OCI-LY7 (cell line): ENCODE data around the gene COL24A1. TPM values are rescaled to one million over a fixed set of nuclear protein-coding genes. Genes with fewer than 3 reads are reported as not detected.
A peak's percentile ranks its signal among the peaks of the same experiment; 100 is the strongest.

Source experiments
- BruUV-seq: library from RNA; stranded (reverse); fragments of 400-500 nt; replicated peaks from 2 replicates; lab custom pipeline; 2021; lab: Mats Ljungman, UMichigan
- CTCF ChIA-PET: fragments of 300-600 bp; sonication (Branson Sonifier 250); formaldehyde crosslinking; loops from one replicate; lab custom pipeline; 2022; ENCODE audit warnings: antibody characterized with exemption; ENCODE audit not compliant: unreplicated experiment; lab: Charles Lee
- POLR2A ChIA-PET: fragments of 300-600 bp; sonication (Branson Sonifier 250); formaldehyde crosslinking; loops from one replicate; lab custom pipeline; 2022; ENCODE audit warnings: antibody characterized with exemption; lab: Charles Lee
- DNase-seq: peaks from one replicate; pipeline ENCODE4 v3.0.0-alpha.2; 2015; ENCODE audit warnings: low spot score
- H2AFZ ChIP-seq: fragments of 200-600 bp; sonication (generic), shearing (Covaris generic); 2 replicates; pipeline ENCODE4 v1.6.1; 2014; ENCODE audit warnings: mild to moderate bottlenecking, antibody characterized with exemption, low read length, moderate library complexity
- H3K27ac ChIP-seq: fragments of 200-600 bp; sonication (generic); 2 replicates; pipeline ENCODE4 v1.5.1; 2014; ENCODE audit warnings: mixed run types, low read depth, mild to moderate bottlenecking, moderate library complexity, low read length, inconsistent platforms; ENCODE audit not compliant: poor library complexity, severe bottlenecking
- H3K36me3 ChIP-seq: fragments of 200-600 bp; sonication (generic); 2 replicates; pipeline ENCODE4 v1.6.1; 2014; ENCODE audit warnings: mild to moderate bottlenecking, antibody characterized with exemption, low read length, moderate library complexity, mixed read lengths; ENCODE audit not compliant: insufficient read depth
- H3K4me1 ChIP-seq: fragments of 200-600 bp; sonication (generic); 2 replicates; pipeline ENCODE4 v1.5.1; 2014; ENCODE audit warnings: mild to moderate bottlenecking, low read length; ENCODE audit not compliant: insufficient read depth, poor library complexity, severe bottlenecking
- H3K4me2 ChIP-seq: fragments of 200-600 bp; sonication (generic); 2 replicates; pipeline ENCODE4 v1.6.1; 2014; ENCODE audit warnings: mild to moderate bottlenecking, low read length
- H3K4me3 ChIP-seq: fragments of 200-600 bp; sonication (generic); 2 replicates; pipeline ENCODE4 v1.5.1; 2014; ENCODE audit warnings: mild to moderate bottlenecking, low read depth, low read length; ENCODE audit not compliant: poor library complexity, severe bottlenecking
- H3K79me2 ChIP-seq: fragments of 200-600 bp; sonication (generic); 2 replicates; pipeline ENCODE4 v1.6.1; 2016; ENCODE audit warnings: low read depth, mild to moderate bottlenecking, low read length, moderate library complexity, mixed read lengths; ENCODE audit not compliant: insufficient read depth
- H3K9me2 ChIP-seq: fragments of 200-600 bp; sonication (generic); 2 replicates; pipeline ENCODE4 v1.6.1; 2016; ENCODE audit warnings: mild to moderate bottlenecking, low read length, mixed read lengths; ENCODE audit not compliant: insufficient read depth
- H3K9me3 ChIP-seq: fragments of 200-600 bp; sonication (generic); 2 replicates; pipeline ENCODE4 v1.6.1; 2014; ENCODE audit warnings: mild to moderate bottlenecking, mixed run types, low read length, mixed read lengths
- H4K20me1 ChIP-seq: fragments of 200-600 bp; sonication (generic); 2 replicates; pipeline ENCODE4 v1.6.1; 2014; ENCODE audit warnings: mild to moderate bottlenecking, antibody characterized with exemption, low read length, moderate library complexity, mixed read lengths; ENCODE audit not compliant: insufficient read depth
- CTCF ChIP-seq: fragments of 200-600 bp; sonication (generic); conservative IDR thresholded peaks from 2 replicates; pipeline ENCODE4 v1.5.1; 2014; ENCODE audit warnings: mild to moderate bottlenecking, antibody characterized with exemption, low read length, moderate library complexity, mixed read lengths
- EZH2phosphoT487 ChIP-seq: fragments of 200-600 bp; sonication (generic); IDR thresholded peaks from 2 replicates; pipeline ENCODE4 v1.6.1; 2018; ENCODE audit warnings: low read depth, borderline replicate concordance, mild to moderate bottlenecking, mixed run types, antibody characterized with exemption, low read length, moderate library complexity, mixed read lengths
- intact Hi-C: fragments of 100-400 bp; cut with micrococcal nuclease; formaldehyde crosslinking; loops from one replicate; pipeline ENCODE4 v1.10.0; 2022; ENCODE audit not compliant: unreplicated experiment
- total RNA-seq, 2 experiments: library from RNA; depleted of rRNA in 1 of 2; stranded (reverse); fragments of >200 nt in 1 of 2; shearing (Covaris generic) in 1 of 2; gene quantifications; 2 replicates each; pipeline ENCODE4 v1.2.3, GENCODE V29; 2014 to 2022

COL24A1 gene
- total RNA-seq, 2 experiments from 2014 or later, result 0.06 to 0.23 TPM

DNA sequence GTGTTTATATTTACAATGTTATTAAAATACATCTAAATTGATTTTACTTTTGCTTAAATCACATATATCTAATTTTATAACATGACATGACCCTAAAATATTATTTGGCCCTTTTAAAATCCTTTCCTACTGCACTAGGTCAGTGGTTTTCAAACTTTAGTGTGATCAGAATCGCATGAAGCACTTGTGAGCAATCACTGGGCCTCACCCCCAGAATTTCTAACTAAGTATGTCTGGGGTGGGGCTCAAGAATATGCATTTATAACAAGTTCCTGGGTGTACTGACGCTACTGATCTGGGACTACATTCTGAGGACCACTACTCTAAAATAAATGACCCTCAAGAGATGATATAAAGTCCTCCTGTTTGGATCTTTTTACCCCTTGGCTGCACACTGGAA, 8.8 kb downstream of the COL24A1 start:
- Histone ChIP-seq H3K9me3 (no peaks in the 10 kb centered on the region), H3K36me3 (no peaks in the 10 kb centered on the region), H3K9me2 (no peaks in the 10 kb centered on the region), H3K4me3 (no peak overlapping the region), H2AFZ (no peak overlapping the region), H4K20me1 (no peaks in the 10 kb centered on the region), H3K4me2 (no peak overlapping the region), H3K27ac (no peak overlapping the region), H3K79me2 (no peaks in the 10 kb centered on the region), H3K4me1 (no peaks in the 10 kb centered on the region)
- TF ChIP-seq CTCF (no peak), EZH2phosphoT487 (no peak)
- intact Hi-C loops, result no loop called here
- DNase-seq, result no peak
- CTCF ChIA-PET, result no interaction called here
- POLR2A ChIA-PET, result no interaction called here
- BruUV-seq, result no TSS peak

- H3K4me2 ChIP-seq, result no peak overlapping the region
- no peak overlapping the region for H2AFZ ChIP-seq
- DNase-seq, result no peak
- peak; percentile 56; the same call in 1 of the 2 replicates for TF ChIP-seq CTCF
- TF ChIP-seq EZH2phosphoT487, result no peak
- H3K4me1 ChIP-seq, result no peaks in the 10 kb centered on the region
- no peaks in the 10 kb centered on the region for H3K9me2 ChIP-seq
- H3K9me3 ChIP-seq, result no peaks in the 10 kb centered on the region
- ChIA-PET POLR2A (interaction anchor here (0.6 to 0.7 kb wide), 2 partner anchors 139 to 742 kb away, joined by 3 to 5 read pairs; no protein-coding TSS in a partner anchor), CTCF (no interaction called here)
- no TSS peak for BruUV-seq
- H3K27ac ChIP-seq, result no peak overlapping the region
- H3K36me3 ChIP-seq, result no peaks in the 10 kb centered on the region
- no peak overlapping the region for H3K4me3 ChIP-seq
- no peaks in the 10 kb centered on the region for H4K20me1 ChIP-seq
- no peaks in the 10 kb centered on the region for H3K79me2 ChIP-seq
- intact Hi-C loops, result no loop called here
Observed at GRCh38 chr1:86146566-86146965, 10.0 kb downstream of the COL24A1 start.

DNA sequence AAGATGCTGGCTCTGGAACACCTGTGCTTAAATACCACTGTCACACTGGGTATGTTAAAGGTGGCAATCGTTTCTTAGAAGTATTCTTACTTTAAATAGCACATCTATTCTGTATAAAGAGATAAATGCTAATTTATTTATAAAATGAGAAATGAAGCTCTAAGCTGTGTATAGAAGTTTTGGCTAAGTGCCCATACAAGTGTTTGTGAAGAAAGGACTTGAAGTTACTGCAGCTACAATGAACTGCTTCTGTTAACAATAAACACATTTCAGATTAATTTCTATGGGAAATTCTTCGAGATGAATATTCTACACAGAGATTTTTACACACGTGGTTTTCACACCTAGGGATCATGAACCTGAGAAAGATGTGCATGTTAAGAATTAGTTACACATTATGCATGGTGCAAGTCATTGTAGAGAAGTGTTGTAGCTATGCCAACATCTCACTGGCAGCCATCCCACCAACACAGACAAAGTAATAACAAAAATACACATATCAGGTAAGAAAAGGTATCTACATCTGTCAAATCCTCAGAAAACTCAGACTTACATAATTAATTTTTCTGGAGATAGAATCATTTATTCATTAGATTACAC, 16.2 kb downstream of the COL24A1 start:
- Histone ChIP-seq H2AFZ (no peak overlapping the region), H3K4me2 (no peak overlapping the region), H3K4me3 (no peak overlapping the region), H3K4me1 (no peaks in the 10 kb centered on the region), H3K9me2 (no peaks in the 10 kb centered on the region), H3K79me2 (no peaks in the 10 kb centered on the region), H4K20me1 (no peaks in the 10 kb centered on the region), H3K36me3 (no peaks in the 10 kb centered on the region), H3K27ac (no peak overlapping the region), H3K9me3 (no peaks in the 10 kb centered on the region)
- TF ChIP-seq EZH2phosphoT487 (no peak), CTCF (no peak)
- intact Hi-C loops, result no loop called here
- BruUV-seq, result no TSS peak
- ChIA-PET POLR2A (interaction anchor here (0.7 kb wide), 1 partner anchor 13 kb away, joined by 3 read pairs; no protein-coding TSS in a partner anchor), CTCF (no interaction called here)
- no peak for DNase-seq
